ENCODE measurements around the gene PREX1. TPM values are rescaled to one million over a fixed set of nuclear protein-coding genes. Genes with fewer than 3 reads are reported as not detected.

Gene PREX1
- total RNA-seq, 1 donor from 2014 or later: 15.8 TPM

DNA sequence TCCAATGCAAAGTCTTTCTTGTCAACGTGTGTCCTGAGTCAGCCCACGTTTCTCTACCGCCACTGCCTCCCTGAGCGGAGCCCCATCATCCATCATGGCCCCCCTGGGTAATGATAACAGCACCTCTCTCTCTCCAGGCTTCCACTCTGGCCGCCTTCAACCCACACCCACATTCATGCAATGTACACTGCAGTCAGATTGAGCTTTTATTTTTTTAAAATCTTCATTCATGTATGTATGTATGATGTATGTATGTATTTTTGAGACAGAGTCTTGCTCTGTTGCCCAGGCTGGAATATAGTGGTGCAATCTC lies 245.2 kb downstream of the PREX1 start:
- no peak for DNase-seq

DNA sequence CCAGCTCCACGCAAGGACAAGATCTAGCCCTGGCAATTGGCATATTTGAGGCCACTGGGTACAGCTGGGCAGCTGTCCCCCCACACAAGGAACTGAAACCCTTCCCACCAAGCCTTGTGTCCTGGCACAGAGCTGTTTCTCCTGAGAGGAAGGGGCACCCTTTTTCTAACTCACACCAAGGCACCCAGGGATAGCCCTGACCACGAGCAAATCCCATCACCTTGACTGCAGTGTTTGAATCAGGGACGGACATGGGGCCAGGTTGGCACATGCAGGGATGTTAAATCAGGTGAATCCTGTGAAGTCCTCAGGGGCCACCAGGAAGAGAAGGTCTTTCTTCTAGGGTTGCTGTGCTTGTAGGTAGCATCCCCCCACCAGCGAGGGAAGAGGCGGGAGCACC lies 246.6 kb downstream of the PREX1 start:
- DNase-seq: no peak

GRCh38 chr20:48578397-48579098 lies 249.3 kb downstream of the PREX1 start:
- no peak for DNase-seq

GRCh38 chr20:48577557-48577956 lies 250.2 kb downstream of the PREX1 start:
- no peak for DNase-seq

DNA sequence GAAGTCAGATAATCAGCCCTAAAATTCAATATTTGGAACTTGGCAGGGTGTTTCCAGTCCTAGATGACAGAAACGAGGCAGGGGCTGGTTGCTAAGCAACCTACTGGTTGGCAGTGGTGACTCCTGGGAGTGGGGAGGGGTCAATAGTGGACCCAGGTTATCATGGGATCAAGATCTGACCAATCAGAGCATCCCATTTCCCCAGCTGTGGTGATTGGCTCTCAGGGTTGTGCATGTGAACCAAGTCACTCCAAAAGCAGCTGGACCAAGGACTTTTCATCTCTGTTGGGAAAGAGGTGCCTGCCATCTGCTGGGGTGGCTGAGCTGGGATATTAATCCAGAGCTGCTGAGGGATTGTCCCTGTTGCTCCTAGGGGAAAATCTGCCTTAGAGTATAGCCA lies 253.4 kb downstream of the PREX1 start:
- DNase-seq: no peak

Other genes with a start within 250 kb of the PREX1 start
- 28.4 TPM for gene ARFGEF2, start 93.7 kb upstream of the PREX1 start, total RNA-seq
- gene CSE1L, start 218.3 kb upstream of the PREX1 start, total RNA-seq: 60.8 TPM

All from skin of body (tissue), 2 donors.